Epithelial cell of proximal tubule (primary cell): ENCODE measurements around the gene PEX5L. TPM values are rescaled to one million over a fixed set of nuclear protein-coding genes. Genes with fewer than 3 reads are reported as not detected.

Experiments used
- DNase-seq: peaks from one replicate; pipeline ENCODE4 v3.0.0-alpha.2; 2011; ENCODE audit warnings: low read depth
- H3K4me3 ChIP-seq: 2 replicates; pipeline ENCODE4 v1.5.1; 2011; ENCODE audit warnings: low read depth, mild to moderate bottlenecking, low read length
- CTCF ChIP-seq: conservative IDR thresholded peaks from 2 replicates; pipeline ENCODE4 v1.5.1; 2012; ENCODE audit warnings: low read depth, mild to moderate bottlenecking, low read length
- total RNA-seq: library from RNA; depleted of rRNA; stranded (reverse); fragments of >200 nt; gene quantifications from 2 replicates; pipeline ENCODE4 v1.2.3, GENCODE V29; 2015

Gene PEX5L
- total RNA-seq, 1 donor from 2014 or later: 0.12 TPM

DNA sequence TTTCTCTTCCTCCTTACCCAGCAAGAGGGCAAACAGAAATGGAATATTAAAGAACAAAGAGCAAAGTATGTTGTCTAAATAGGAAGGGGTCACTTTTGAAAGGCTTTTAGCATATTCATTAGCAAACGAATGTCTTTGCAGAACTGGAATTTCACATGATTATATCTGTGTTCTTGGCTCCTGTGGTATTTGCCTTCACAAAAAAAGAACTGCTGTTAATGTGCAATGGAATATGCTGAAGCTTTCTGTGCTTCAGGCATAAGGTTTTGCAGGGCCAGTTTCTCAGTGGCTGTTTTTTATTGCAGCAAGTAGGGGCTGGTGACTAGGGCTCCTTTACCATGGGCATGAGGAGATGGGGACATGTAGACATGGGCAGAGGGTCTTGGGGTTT is 210.5 kb downstream of the PEX5L start:
- TF ChIP-seq CTCF: no peak
- DNase-seq: no peak
- no peak overlapping the region for H3K4me3 ChIP-seq

DNA sequence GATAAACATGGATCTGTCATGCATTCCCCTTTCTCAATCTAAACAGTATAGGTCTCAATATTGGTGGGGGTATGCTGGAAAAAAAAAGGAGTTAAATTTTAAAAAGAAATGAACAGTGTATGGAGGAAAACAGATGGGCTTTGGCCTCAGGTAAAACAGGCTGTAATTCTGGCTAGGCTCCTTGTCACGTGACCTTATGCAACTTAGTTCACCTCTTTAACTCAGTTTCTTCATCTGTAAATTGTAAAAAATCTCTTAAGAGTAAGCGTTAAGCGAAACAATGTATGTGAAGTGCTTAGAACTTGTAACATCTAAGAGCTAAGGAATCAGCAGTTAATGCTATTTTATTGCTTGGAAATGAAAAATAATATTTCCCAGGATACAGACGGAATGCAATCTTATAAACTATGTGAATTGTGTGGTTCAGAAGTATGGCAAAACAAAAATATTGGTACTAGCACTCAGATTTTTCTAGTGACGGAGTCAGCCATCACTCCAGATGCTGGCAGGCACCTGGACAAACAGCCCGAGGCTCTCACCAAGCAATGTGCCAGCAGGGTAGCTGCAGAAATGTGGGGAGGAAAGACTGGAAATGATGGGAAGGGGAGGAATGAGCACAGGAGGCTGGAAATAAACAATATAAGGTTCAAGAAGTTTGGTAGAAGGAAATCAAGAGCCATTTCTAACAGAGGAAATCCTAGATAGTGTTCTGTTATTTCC is 211.1 kb downstream of the PEX5L start:
- DNase-seq: no peak
- H3K4me3 ChIP-seq: no peak overlapping the region
- no peak for TF ChIP-seq CTCF

DNA sequence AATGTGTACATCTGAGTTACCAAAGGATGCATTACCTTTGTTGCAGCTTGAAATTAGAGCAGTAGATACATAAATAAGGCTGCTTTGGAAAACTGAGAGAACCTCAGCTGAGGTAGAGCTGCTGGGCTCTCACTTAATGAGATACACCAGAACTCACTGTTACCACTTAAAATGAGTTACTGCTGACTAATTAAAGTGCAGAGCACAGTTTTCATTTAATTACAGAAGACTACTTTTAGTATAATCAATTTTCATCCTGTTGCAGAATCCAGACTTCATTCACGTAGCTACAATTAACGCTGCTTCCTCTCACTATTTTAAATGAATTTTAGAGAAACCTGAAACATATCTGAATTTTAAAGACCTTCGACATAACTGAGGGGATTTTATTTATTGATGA is 214.4 kb downstream of the PEX5L start:
- no peak for TF ChIP-seq CTCF

GRCh38 chr3:179819379-179819778 is 217.4 kb downstream of the PEX5L start:
- H3K4me3 ChIP-seq: no peak overlapping the region
- no peak for TF ChIP-seq CTCF
- no peak for DNase-seq

More for the DNA sequence above, 214.4 kb downstream of the PEX5L start:
- no peak for DNase-seq
- no peak overlapping the region for H3K4me3 ChIP-seq

DNA sequence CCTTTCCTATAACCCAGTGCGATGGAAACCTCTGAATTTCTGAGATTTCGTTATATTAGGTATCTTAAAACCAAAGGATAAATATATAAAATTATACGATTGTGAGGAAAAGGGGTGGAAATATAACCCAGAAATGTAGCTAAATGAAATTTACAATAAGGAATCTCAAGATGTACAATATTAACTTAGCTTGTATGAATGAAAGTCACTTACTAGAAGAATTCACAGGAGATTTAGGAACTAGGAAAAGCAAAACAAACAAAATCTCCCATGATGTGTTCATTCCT is 224.7 kb downstream of the PEX5L start:
- no peak for TF ChIP-seq CTCF
- H3K4me3 ChIP-seq: no peak overlapping the region
- no peak for DNase-seq

DNA sequence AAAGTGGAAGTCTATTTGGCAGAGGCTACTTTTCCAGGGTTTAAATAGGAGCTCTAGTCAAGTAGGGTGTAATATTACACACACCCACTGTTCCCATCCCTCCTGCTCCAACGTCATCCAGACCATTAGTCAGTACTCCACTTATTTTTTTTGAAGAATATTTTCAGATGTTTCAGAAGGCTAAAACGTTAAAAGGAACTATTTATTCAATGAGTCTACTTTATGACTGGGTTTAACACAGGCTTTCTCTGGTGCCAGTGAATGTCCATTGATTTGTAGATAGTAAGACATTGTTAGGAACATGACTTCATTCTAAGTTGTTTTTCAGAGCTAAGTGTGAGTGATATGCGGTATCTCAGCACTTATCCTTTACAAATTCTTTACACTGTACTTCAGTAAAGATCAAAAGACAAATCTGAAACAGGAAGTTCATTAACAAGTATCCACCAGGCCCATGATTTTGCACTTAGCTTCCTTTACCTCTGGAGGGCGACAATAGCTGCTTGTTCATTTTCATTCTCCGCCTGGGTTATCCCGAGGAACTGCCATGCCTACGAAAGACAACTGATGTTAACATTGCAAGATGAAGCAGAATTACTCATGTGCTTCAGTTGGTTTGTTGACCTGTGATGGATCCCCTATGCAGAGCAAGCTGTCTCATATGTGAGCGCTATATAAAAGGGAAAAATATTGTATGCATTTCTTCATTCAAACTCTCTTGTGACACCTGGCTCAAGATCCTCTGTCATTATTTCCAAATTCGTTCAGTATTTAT is 225.2 kb downstream of the PEX5L start:
- peak; percentile 79 for TF ChIP-seq CTCF
- peak; percentile 56 for DNase-seq
- no peak overlapping the region for H3K4me3 ChIP-seq

- no peak overlapping the region for H3K4me3 ChIP-seq
- no peak for DNase-seq
- no peak for TF ChIP-seq CTCF
These were observed 227.1 kb downstream of the PEX5L start for GRCh38 chr3:179809639-179810038.
